Astrocyte (in vitro differentiated cells and primary cell): ENCODE measurements around the gene PPP1R15B.

Experiments
- CTCF ChIP-seq: IDR thresholded peaks from 2 replicates; pipeline ENCODE4 v1.5.1; 2011; ENCODE audit warnings: low read depth, mild to moderate bottlenecking, inconsistent platforms, low read length, moderate library complexity; ENCODE audit not compliant: insufficient read depth
- EZH2 ChIP-seq: IDR thresholded peaks from 2 replicates; pipeline ENCODE4 v1.6.1; 2012; ENCODE audit warnings: mild to moderate bottlenecking, low read length, inconsistent platforms; ENCODE audit not compliant: insufficient read depth

- TF ChIP-seq CTCF (no peak), EZH2 (no peak)
Measured at GRCh38 chr1:204409836-204410687, 1.6 kb downstream of the PPP1R15B start.
